Mucosa of gallbladder (tissue), 1 donor: ENCODE measurements around the gene SH3PXD2A. TPM values are rescaled to one million over a fixed set of nuclear protein-coding genes. Genes with fewer than 3 reads are reported as not detected.
A peak's percentile ranks its signal among the peaks of the same experiment; 100 is the strongest.
"Not testable (repeated sequence)": the region's sequence is repeated elsewhere in the genome, so short reads cannot be mapped to it uniquely, and the experiment has no call there.

Source experiments
- DNase-seq: peaks from one replicate; pipeline ENCODE4 v3.0.0-alpha.2; 2020; ENCODE audit warnings: low spot score
- total RNA-seq: library from RNA; stranded (reverse); gene quantifications from one replicate; pipeline ENCODE4 v1.2.1, GENCODE V29; 2021
- donor health status: DM: no; HTN: no; CAD: no.

Gene SH3PXD2A
- total RNA-seq, 1 donor from 2014 or later: 62.3 TPM

GRCh38 chr10:103621783-103622125 is 233.6 kb downstream of the SH3PXD2A start:
- DNase-seq: peak; percentile 31

- no peak for DNase-seq
Measured at GRCh38 chr10:103620891-103621782, 234.2 kb downstream of the SH3PXD2A start.

DNA sequence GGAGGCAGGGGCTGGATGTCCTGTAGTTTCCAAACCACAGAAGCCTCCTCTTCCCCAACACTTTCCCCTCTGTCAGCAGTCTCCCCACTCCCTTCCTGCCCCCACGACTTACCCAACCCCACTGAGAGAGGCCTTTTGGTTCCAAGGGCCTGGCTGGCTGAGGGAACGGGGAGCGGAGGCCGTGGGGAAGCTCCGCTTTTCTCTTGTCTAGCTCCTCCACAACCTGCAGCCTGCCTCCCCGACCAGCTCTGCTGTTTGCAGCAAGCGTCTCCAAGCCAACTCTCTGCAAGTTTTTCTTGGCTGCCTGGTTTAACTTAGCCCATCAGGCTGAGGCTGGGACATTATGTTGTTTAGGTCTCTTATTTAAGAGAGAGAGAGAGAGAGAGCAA is 235.0 kb downstream of the SH3PXD2A start:
- DNase-seq: no peak

DNA sequence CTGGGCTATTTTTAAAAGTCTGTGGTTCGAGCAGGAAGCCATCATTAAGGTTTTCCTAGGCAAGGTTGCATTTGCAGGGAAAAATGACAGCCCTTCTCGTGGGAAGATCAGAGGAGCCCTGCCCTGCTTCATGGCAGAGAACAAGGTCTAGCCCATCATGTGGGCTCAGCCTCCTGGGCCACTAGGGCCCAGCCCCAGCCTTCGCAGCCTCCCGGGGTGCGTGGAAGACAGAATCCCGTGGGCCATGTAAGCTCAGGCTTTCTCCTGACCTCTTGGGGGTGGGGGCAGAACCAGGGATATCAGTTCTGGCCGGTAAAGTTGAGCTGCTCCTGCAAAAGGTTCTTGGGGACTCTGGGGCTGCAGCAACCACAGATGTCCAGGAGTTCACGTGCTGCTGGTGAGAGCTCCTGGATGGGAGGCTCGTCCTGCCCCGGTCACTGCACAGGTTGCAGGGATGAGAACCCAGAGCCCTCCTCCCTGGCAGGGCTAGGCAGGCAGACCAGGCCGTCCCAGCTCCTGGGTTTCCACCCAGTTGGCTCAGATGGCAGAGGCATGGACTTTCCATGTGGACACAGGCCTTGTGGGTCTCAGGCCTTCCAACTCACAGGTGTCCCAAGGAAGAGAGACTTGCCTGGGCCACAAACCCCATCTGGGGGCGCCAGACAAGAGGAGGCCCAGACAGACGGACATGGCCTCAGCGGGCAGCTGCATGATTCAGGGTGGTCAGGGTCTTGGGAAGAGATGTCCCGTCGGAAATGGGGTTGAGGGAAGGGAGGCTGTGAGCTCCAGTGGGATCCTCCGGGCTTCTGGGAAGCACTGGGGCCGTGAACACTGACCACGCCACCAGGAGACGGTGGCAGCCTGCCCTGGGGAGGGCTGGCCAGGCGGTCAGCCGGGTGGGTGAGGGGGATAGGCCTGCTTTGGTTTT is 235.7 kb downstream of the SH3PXD2A start:
- no peak for DNase-seq

GRCh38 chr10:103618575-103619423 is 236.6 kb downstream of the SH3PXD2A start:
- peak; percentile 73 for DNase-seq

- no peak for DNase-seq
Measured at GRCh38 chr10:103617602-103618385, 237.6 kb downstream of the SH3PXD2A start.

DNA sequence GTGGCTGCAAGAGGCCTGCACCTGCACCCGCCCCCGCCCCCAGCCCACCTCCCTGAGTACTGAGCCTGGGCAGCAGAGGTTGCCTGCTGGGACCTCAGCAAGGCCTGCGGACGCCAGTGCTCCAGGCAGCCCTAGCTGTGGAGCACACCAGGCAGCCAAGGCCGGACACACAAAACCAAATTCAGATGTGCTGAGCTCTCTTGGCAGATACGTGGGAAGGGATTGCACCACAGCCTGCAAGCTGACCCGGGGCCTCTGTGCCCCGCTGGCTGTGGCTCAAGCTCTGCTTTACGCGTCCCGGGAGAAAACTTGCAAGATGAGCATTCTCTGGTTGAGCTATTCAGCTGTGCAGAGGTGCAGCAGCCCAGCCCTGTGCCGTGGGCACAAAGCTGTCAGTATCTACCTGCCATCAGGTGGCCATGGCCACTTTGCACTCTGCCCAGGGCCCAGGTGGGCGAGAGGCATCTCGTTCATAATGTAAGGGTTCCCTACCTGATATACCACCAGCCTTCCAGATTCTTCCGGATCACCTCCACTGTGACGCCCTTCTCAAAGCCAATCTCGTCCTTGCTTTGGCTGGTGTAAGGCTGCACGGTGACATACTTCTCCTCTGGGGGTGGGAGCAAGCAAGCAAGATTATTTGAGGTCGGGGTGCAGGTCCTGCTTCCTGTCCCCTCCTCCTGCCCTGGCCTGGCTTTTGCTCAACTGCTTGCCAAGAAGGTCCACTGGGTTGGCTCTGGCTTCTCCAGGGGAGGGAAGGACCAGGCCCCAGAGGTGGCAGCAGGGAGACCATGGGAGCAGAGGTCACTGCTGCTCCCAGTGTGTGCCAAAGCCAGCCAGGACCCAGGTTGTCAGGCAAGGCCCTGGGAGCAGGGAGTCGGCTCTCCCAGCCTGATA is 238.4 kb downstream of the SH3PXD2A start:
- DNase-seq: peak; percentile 68

DNA sequence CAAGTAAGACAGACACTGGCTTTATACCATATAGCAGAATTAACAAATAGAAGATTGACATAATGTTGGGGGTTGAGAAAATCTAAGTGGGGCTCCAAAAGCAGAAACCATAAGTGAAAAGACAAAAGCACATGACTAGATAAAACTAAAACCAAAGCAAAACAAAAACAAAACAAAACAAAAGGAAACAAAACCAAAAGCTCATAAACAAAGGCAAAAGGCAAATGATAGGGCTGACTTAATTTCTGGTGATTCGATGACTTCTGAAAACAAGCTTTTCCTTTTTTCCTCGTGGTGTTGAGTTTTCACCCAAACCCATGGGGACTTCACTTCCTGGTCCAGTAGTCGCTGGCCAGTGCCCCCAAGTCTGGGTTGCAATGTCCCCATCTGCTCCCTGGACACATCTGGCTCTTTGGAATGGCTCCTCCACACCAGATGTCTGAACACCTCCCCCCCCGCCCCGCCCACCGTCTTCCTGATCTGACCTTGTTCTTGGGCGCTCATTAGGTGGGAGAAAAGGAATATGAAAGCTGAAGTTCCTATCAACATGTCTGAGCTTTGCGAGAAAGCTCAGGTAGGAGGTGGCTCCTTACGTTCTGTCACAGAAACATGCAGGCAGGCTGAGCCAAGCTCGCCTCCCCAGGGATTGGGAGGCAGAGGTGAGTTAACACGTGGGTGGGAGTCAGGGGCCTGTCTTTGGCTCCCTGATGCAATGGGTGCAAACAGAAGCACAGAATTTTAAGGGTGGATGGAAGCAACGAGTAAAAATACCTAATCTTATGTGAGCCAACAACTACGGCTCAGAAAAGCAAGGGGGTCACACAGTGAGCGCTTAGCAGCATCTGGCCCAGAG is 240.8 kb downstream of the SH3PXD2A start:
- no peak for DNase-seq

GRCh38 chr10:103613616-103614015 is 241.8 kb downstream of the SH3PXD2A start:
- DNase-seq: no peak

- DNase-seq: no peak
Measured at GRCh38 chr10:103612462-103613365, 242.7 kb downstream of the SH3PXD2A start.

DNA sequence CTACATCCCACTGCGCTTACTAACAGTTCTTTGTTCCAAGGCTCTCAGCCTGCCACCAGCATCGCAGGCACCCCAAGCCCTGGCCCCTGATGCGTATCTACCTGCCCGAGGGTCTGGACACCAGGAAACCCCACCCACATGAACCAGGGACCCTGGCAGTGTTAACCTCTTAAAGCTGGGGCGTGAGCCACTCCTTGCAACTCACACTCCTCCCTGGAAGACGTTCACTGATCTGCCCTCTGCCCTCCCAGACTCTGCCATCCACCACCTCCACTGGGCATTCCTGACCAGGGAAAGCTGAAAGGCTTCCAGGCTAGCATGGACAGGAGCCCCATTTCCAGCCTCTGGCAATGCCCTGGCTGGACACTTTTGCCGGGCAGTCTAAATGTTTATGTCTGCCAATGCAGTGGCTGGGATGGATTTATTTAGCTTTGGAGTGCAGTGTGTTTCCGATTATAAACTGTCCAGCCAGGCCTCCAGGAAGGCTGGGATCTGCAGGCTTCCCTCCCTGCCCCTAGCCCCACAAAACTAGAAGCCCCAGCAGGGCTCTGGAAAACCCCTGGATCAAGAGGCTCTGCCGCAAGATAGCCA is 244.4 kb downstream of the SH3PXD2A start:
- no peak for DNase-seq

DNA sequence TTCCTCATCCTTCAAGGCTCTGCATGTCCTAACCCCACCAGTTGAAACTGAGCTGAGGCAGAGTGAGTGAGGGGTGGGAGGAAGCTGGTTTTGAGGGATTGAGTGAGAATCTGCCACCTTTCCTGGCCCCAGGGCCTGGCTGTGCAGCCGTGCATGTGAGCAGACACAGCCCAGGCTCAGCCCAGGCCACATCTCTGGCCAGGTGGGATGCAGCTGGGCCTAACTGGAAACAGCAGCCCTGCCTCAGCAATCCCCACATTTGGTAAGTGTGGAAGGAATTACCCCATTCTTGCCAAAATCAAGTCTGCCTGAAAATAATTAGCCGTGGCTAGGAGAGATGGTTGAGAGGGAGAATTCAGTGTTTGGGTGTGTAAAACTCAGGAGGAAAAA is 245.3 kb downstream of the SH3PXD2A start:
- DNase-seq: no peak

DNA sequence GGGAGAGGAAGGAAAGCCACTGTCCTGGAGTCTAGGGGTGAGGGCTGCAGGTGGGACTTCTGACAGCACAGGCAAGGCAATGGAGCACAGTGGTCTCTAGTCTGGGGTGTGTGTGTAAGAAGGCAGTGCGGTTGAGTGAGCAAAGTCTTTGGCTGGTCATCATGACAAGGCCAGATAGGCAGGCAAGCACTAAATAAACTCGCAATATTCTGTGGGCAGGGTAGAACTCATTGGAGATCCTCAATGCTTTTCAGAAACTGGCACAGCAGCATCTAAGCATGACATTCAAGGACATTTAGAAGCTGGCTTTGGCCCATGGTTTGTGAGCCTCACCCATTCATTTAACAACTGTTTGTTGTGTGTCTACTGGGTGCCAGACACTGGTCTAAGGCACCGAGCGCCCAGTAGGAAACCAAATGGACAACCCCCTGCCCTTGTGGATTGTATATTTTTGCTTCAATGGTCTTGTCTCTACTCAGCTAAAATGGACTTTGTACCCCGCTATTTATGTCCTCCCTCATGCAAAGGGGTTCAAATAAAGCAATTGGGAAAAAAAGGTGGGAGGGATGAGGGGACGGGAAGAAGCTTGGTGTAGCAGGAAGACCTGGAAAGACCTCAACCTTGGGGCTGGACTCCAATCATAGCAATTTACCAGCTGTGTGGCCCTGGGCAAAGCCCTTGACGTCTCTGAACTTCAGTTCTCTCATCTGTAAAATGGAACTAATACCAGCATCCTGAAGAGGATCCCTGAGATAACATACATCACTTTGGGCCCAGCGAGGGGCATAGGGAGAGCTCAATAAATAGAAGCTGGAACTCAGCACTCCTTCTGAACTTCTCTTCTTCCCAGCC is 245.9 kb downstream of the SH3PXD2A start:
- DNase-seq: no peak

- not testable (repeated sequence) for DNase-seq
Measured at GRCh38 chr10:103608056-103608455, 247.3 kb downstream of the SH3PXD2A start.

DNA sequence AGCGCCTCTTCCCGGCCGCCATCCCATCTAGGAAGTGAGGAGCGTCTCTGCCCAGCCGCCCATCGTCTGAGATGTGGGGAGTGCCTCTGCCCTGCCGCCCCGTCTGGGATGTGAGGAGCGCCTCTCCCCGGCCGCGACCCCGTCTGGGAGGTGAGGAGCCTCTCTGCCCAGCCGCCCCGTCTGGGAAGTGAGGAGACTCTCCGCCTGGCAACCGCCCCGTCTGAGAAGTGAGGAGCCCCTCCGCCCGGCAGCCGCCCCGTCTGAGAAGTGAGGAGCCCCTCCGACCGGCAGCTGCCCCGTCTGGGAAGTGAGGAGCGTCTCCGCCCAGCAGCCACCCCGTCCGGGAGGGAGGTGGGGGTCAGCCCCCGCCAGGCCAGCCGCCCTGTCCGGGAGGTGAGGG is 248.3 kb downstream of the SH3PXD2A start:
- DNase-seq: not testable (repeated sequence)

- DNase-seq: not testable (repeated sequence)
Measured at GRCh38 chr10:103606097-103606438, 249.3 kb downstream of the SH3PXD2A start.
